ENCODE measurements around the gene CEP162.
"Not testable (repeated sequence)": the region's sequence is repeated elsewhere in the genome, so short reads cannot be mapped to it uniquely, and the experiment has no call there.

CEP162 gene

GRCh38 chr6:84136364-84137050 lies 90.9 kb downstream of the CEP162 start:
- no peak overlapping the region for H3K27ac ChIP-seq (ENCODE audit: poor library complexity, severe bottlenecking)
- DNase-seq (ENCODE audit: low spot score): no peak
- H3K4me1 ChIP-seq (ENCODE audit: insufficient read depth, poor library complexity, severe bottlenecking): peaks cover 10% of the 10 kb centered on the region
- ATAC-seq (ENCODE audit: low read depth): no peak
- H3K9me3 ChIP-seq (ENCODE audit: severe bottlenecking): no peaks in the 10 kb centered on the region
- TF ChIP-seq CTCF (IDR thresholded peaks at IDR 0.05; ENCODE audit: poor library complexity, severe bottlenecking): no peak
- no peaks in the 10 kb centered on the region for H3K36me3 ChIP-seq (ENCODE audit: low read depth)
- H3K27me3 ChIP-seq (ENCODE audit: insufficient read depth, poor library complexity, severe bottlenecking): no peaks in the 10 kb centered on the region
- H3K4me3 ChIP-seq (ENCODE audit: severe bottlenecking): no peak overlapping the region

- TF ChIP-seq CTCF (IDR thresholded peaks at IDR 0.05; ENCODE audit: poor library complexity, severe bottlenecking): no peak
- no peaks in the 10 kb centered on the region for H3K9me3 ChIP-seq (ENCODE audit: severe bottlenecking)
- no peak for DNase-seq (ENCODE audit: low spot score)
- H3K4me1 ChIP-seq (ENCODE audit: insufficient read depth, poor library complexity, severe bottlenecking): peaks cover 10% of the 10 kb centered on the region
- no peak overlapping the region for H3K4me3 ChIP-seq (ENCODE audit: severe bottlenecking)
- ATAC-seq (ENCODE audit: low read depth): peak; percentile 79
- H3K27me3 ChIP-seq (ENCODE audit: insufficient read depth, poor library complexity, severe bottlenecking): no peaks in the 10 kb centered on the region
- peak overlapping the region; percentile 43 for H3K27ac ChIP-seq (ENCODE audit: poor library complexity, severe bottlenecking)
- H3K36me3 ChIP-seq (ENCODE audit: low read depth): no peaks in the 10 kb centered on the region
Measured at GRCh38 chr6:84135291-84135690, 92.2 kb downstream of the CEP162 start.

- ATAC-seq (ENCODE audit: low read depth); H3K4me3 ChIP-seq (ENCODE audit: severe bottlenecking); H3K27ac ChIP-seq (ENCODE audit: poor library complexity, severe bottlenecking); H3K36me3 ChIP-seq (ENCODE audit: low read depth); H3K27me3 ChIP-seq (ENCODE audit: insufficient read depth, poor library complexity, severe bottlenecking); H3K9me3 ChIP-seq (ENCODE audit: severe bottlenecking); H3K4me1 ChIP-seq (ENCODE audit: insufficient read depth, poor library complexity, severe bottlenecking); DNase-seq (ENCODE audit: low spot score): not testable (repeated sequence)
Measured at GRCh38 chr6:84133385-84133784, 94.1 kb downstream of the CEP162 start.

GRCh38 chr6:84129588-84129987 lies 97.9 kb downstream of the CEP162 start:
- not testable (repeated sequence) for H3K4me1 ChIP-seq (ENCODE audit: insufficient read depth, poor library complexity, severe bottlenecking); H3K27ac ChIP-seq (ENCODE audit: poor library complexity, severe bottlenecking); H3K27me3 ChIP-seq (ENCODE audit: insufficient read depth, poor library complexity, severe bottlenecking); ATAC-seq (ENCODE audit: low read depth); H3K4me3 ChIP-seq (ENCODE audit: severe bottlenecking); H3K36me3 ChIP-seq (ENCODE audit: low read depth); H3K9me3 ChIP-seq (ENCODE audit: severe bottlenecking); DNase-seq (ENCODE audit: low spot score)

- ATAC-seq (ENCODE audit: low read depth): no peak
Measured at GRCh38 chr6:84123186-84123585, 104.3 kb downstream of the CEP162 start.

More at GRCh38 chr6:84123186-84123585, 104.3 kb downstream of the CEP162 start:
- no peak overlapping the region for H3K4me3 ChIP-seq (ENCODE audit: severe bottlenecking)
- no peaks in the 10 kb centered on the region for H3K36me3 ChIP-seq (ENCODE audit: low read depth)
- no peaks in the 10 kb centered on the region for H3K27me3 ChIP-seq (ENCODE audit: insufficient read depth, poor library complexity, severe bottlenecking)
- H3K4me1 ChIP-seq (ENCODE audit: insufficient read depth, poor library complexity, severe bottlenecking): no peaks in the 10 kb centered on the region
- no peak for TF ChIP-seq CTCF (IDR thresholded peaks at IDR 0.05; ENCODE audit: poor library complexity, severe bottlenecking)
- DNase-seq (ENCODE audit: low spot score): no peak
- H3K9me3 ChIP-seq (ENCODE audit: severe bottlenecking): no peaks in the 10 kb centered on the region
- H3K27ac ChIP-seq (ENCODE audit: poor library complexity, severe bottlenecking): no peak overlapping the region

Data from RWPE2 (cell line).